SK-N-SH (cell line): ENCODE results near the gene CLSTN2. TPM values are rescaled to one million over a fixed set of nuclear protein-coding genes. Genes with fewer than 3 reads are reported as not detected.

Source experiments
- CTCF ChIA-PET: fragments of 300-600, 350-600 bp; formaldehyde crosslinking; extraction: SDS; loops from one replicate; lab custom pipeline; 2021; lab: Yijun Ruan, JAX
- POLR2A ChIA-PET: fragments of 350-600 bp; sonication (Branson Sonifier 250); formaldehyde crosslinking; extraction: SDS; loops from one replicate; lab custom pipeline; 2020; ENCODE audit warnings: antibody characterized with exemption, inconsistent platforms; lab: Yijun Ruan, JAX
- DNase-seq: peaks from one replicate; pipeline ENCODE4 v3.0.0; 2012
- H2AFZ ChIP-seq: fragments of 200-600 bp; sonication (generic); 2 replicates; pipeline ENCODE4 v1.8.1; 2016; ENCODE audit warnings: antibody characterized with exemption, mild to moderate bottlenecking, low read depth
- H3F3A ChIP-seq: fragments of 200-600 bp; sonication (generic); replicated peaks from 2 replicates; pipeline ENCODE3; 2016; ENCODE audit warnings: antibody characterized with exemption, mild to moderate bottlenecking; ENCODE audit not compliant: insufficient read depth
- H3K27ac ChIP-seq, 2 experiments: fragments of 200-500 bp in 1 of 2; fragments of 200-600 bp in 1 of 2; sonication (Bioruptor generic) in 1 of 2; sonication (generic), shearing (Covaris generic) in 1 of 2; 2 replicates each; pipeline versions ENCODE4 v1.5.1 to v1.6.1; 2014 to 2016; ENCODE audit warnings: low read depth in 2 of 2, inconsistent platforms in 1 of 2, low read length in 1 of 2, mild to moderate bottlenecking in 1 of 2, mixed read lengths in 1 of 2
- H3K27me3 ChIP-seq: fragments of 200-600 bp; sonication (generic), shearing (Covaris generic); 2 replicates; pipeline ENCODE4 v1.6.1; 2016; ENCODE audit warnings: mixed run types; ENCODE audit not compliant: insufficient read depth
- H3K36me3 ChIP-seq, 2 experiments: fragments of 200-500 bp in 1 of 2; fragments of 200-600 bp in 1 of 2; sonication (Bioruptor generic) in 1 of 2; sonication (generic) in 1 of 2; replicated peaks in 1 of 2; 2 replicates each; pipeline versions ENCODE3 to v1.5.1; 2014 to 2016; ENCODE audit warnings: low read length in 1 of 2, mild to moderate bottlenecking in 1 of 2; ENCODE audit not compliant: insufficient read depth in 2 of 2, control insufficient read depth in 1 of 2
- H3K4me1 ChIP-seq, 2 experiments: fragments of 200-500 bp in 1 of 2; fragments of 200-600 bp in 1 of 2; sonication (Bioruptor generic) in 1 of 2; sonication (generic), shearing (Covaris generic) in 1 of 2; 2 replicates each; pipeline versions ENCODE4 v1.5.1 to v1.6.1; 2014 to 2016; ENCODE audit warnings: low read depth in 1 of 2, low read length in 1 of 2, mixed run types in 1 of 2; ENCODE audit not compliant: insufficient read depth in 2 of 2, control insufficient read depth in 1 of 2
- H3K4me2 ChIP-seq: fragments of 200-600 bp; sonication (generic), shearing (Covaris generic); 2 replicates; pipeline ENCODE4 v1.6.1; 2017; ENCODE audit warnings: mixed run types
- H3K4me3 ChIP-seq, 2 experiments: fragments of 200-500 bp in 1 of 2; fragments of 200-600 bp in 1 of 2; sonication (Bioruptor generic) in 1 of 2; sonication (generic), shearing (Covaris generic) in 1 of 2; 2 replicates each; pipeline versions ENCODE4 v1.5.1 to v1.8.1; 2014 to 2016; ENCODE audit warnings: low read depth in 2 of 2, inconsistent platforms in 1 of 2, low read length in 1 of 2, mild to moderate bottlenecking in 1 of 2, mixed read lengths in 1 of 2, moderate library complexity in 1 of 2
- H3K79me2 ChIP-seq: fragments of 200-600 bp; sonication (generic); 2 replicates; pipeline ENCODE4 v1.8.1; 2017; ENCODE audit warnings: mild to moderate bottlenecking; ENCODE audit not compliant: insufficient read depth
- H3K9ac ChIP-seq: fragments of 200-600 bp; sonication (generic); 2 replicates; pipeline ENCODE4 v1.6.1; 2017; ENCODE audit warnings: mixed run types
- H3K9me2 ChIP-seq: fragments of 200-600 bp; sonication (generic); 2 replicates; pipeline ENCODE4 v1.6.1; 2017; ENCODE audit warnings: mixed run types
- H3K9me3 ChIP-seq: fragments of 200-600 bp; sonication (generic); 2 replicates; pipeline ENCODE4 v1.6.1; 2017; ENCODE audit warnings: mixed run types, mild to moderate bottlenecking, moderate library complexity
- H4K20me1 ChIP-seq: fragments of 200-600 bp; sonication (generic); 2 replicates; pipeline ENCODE4 v1.6.1; 2017; ENCODE audit warnings: mild to moderate bottlenecking, mixed run types; ENCODE audit not compliant: insufficient read depth
- CTCF ChIP-seq: fragments of 200-600 bp; sonication (generic); IDR thresholded peaks from 2 replicates; pipeline ENCODE4 v1.6.1; 2017; ENCODE audit warnings: antibody characterized with exemption, mild to moderate bottlenecking, moderate library complexity
- EP300 ChIP-seq, 2 experiments: IDR thresholded peaks; 2 replicates each; pipeline versions ENCODE4 v1.4.0 to v1.6.1; 2012; ENCODE audit warnings: borderline replicate concordance in 1 of 2, low read depth in 1 of 2, low read length in 1 of 2
- EZH2phosphoT487 ChIP-seq: fragments of 200-600 bp; sonication (generic); IDR thresholded peaks from 2 replicates; pipeline ENCODE4 v1.6.1; 2017; ENCODE audit warnings: low read depth, mixed run types, mild to moderate bottlenecking, antibody characterized with exemption, moderate library complexity, borderline replicate concordance
- FOSL2 ChIP-seq: IDR thresholded peaks from 2 replicates; pipeline ENCODE4 v1.4.0; 2012; ENCODE audit warnings: low read depth, mild to moderate bottlenecking, moderate library complexity, borderline replicate concordance
- FOXM1 ChIP-seq: IDR thresholded peaks from 2 replicates; pipeline ENCODE4 v1.4.0; 2012; ENCODE audit warnings: low read depth, mild to moderate bottlenecking
- GATA2 ChIP-seq: sonication (generic); formaldehyde crosslinking; IDR thresholded peaks from 2 replicates; pipeline ENCODE4 v1.5.0; 2020; ENCODE audit warnings: mild to moderate bottlenecking, missing genetic modification reagents
- IRF3 ChIP-seq: fragments of 150-350 bp; IDR thresholded peaks from 2 replicates; pipeline ENCODE4 v1.6.1; 2016; ENCODE audit warnings: mild to moderate bottlenecking, low read depth, low read length
- MAX ChIP-seq: IDR thresholded peaks from 2 replicates; pipeline ENCODE4 v1.4.0; 2012; ENCODE audit warnings: low read depth
- MXI1 ChIP-seq: IDR thresholded peaks from 2 replicates; pipeline ENCODE4 v1.6.1; 2012; ENCODE audit warnings: mild to moderate bottlenecking, low read depth, low read length, improper control_type of control experiment
- RCOR1 ChIP-seq: fragments of 150-350 bp; IDR thresholded peaks from 2 replicates; pipeline ENCODE4 v1.6.1; 2017; ENCODE audit warnings: antibody characterized with exemption, low read length
- SIN3A ChIP-seq: IDR thresholded peaks from 2 replicates; pipeline ENCODE4 v1.6.1; 2012; ENCODE audit warnings: low read depth, mild to moderate bottlenecking, low read length, moderate library complexity, borderline replicate concordance
- SMC3 ChIP-seq: IDR thresholded peaks from 2 replicates; pipeline ENCODE4 v1.6.1; 2012; ENCODE audit warnings: low read depth, low read length, improper control_type of control experiment
- TAF1 ChIP-seq: IDR thresholded peaks from 2 replicates; pipeline ENCODE4 v1.6.1; 2012; ENCODE audit warnings: low read depth, mild to moderate bottlenecking, low read length, moderate library complexity, borderline replicate concordance
- TCF12 ChIP-seq: IDR thresholded peaks from 2 replicates; pipeline ENCODE4 v1.4.0; 2012
- TEAD4 ChIP-seq: IDR thresholded peaks from 2 replicates; pipeline ENCODE4 v1.4.0; 2012; ENCODE audit warnings: mild to moderate bottlenecking, borderline replicate concordance; ENCODE audit not compliant: insufficient read depth
- USF1 ChIP-seq: IDR thresholded peaks from 2 replicates; pipeline ENCODE4 v1.4.0; 2012; ENCODE audit warnings: low read depth, borderline replicate concordance
- USF2 ChIP-seq: fragments of 150-350 bp; IDR thresholded peaks from 2 replicates; pipeline ENCODE4 v1.6.1; 2017; ENCODE audit warnings: antibody characterized with exemption, low read length, low read depth, borderline replicate concordance
- YY1 ChIP-seq: IDR thresholded peaks from 2 replicates; pipeline ENCODE4 v1.4.0; 2012; ENCODE audit warnings: low read depth, mild to moderate bottlenecking
- WGBS: methylation state at CpG from one replicate; pipeline ENCODE4 v1.1.6; 2017; ENCODE audit warnings: low lambda C conversion rate; 5-methylcytosine and 5-hydroxymethylcytosine counted together
- polyA plus RNA-seq, 3 experiments: library from polyadenylated mRNA; depleted of rRNA; stranded (reverse); fragments of >200 nt; gene quantifications; 2 replicates each; pipeline ENCODE4 v1.2.3, GENCODE V29; 2012

Gene CLSTN2
- polyA plus RNA-seq, 1 of the 3 experiments (the other 2 are of a cell fraction): 0.02 TPM

GRCh38 chr3:140148824-140149390 is 213.9 kb downstream of the CLSTN2 start:
- POLR2A ChIA-PET: no interaction called here
- H3K27ac ChIP-seq: no peak overlapping the region
- H3K36me3 ChIP-seq: no peaks in the 10 kb centered on the region
- no peaks in the 10 kb centered on the region for H3K9me2 ChIP-seq
- no peaks in the 10 kb centered on the region for H3K79me2 ChIP-seq
- H2AFZ ChIP-seq: no peak overlapping the region
- H3K4me1 ChIP-seq: no peaks in the 10 kb centered on the region
- TF ChIP-seq SMC3 (no peak), YY1 (no peak)
- no peaks in the 10 kb centered on the region for H3K9me3 ChIP-seq
- H3F3A ChIP-seq: no peaks in the 10 kb centered on the region
- no peaks in the 10 kb centered on the region for H4K20me1 ChIP-seq
- H3K4me2 ChIP-seq: no peak overlapping the region
- no peaks in the 10 kb centered on the region for H3K27me3 ChIP-seq
- 23% methylated on average over 3 of the region's 3 CpGs for WGBS
- no peak overlapping the region for H3K4me3 ChIP-seq
- H3K9ac ChIP-seq: no peak overlapping the region
- CTCF ChIA-PET: interaction anchor here (1.4 kb wide), 1 partner anchor 11 kb away, joined by 3 read pairs; no protein-coding TSS in a partner anchor
- DNase-seq: no peak

- H2AFZ ChIP-seq: no peak overlapping the region
- no peaks in the 10 kb centered on the region for H3K27me3 ChIP-seq
- WGBS: 43% methylated on average over 5 of the region's 5 CpGs
- TF ChIP-seq FOXM1 (no peak), GATA2 (CRISPR knock-in tag) (no peak), YY1 (no peak), MAX (no peak), TAF1 (no peak), TCF12 (no peak), TEAD4 (no peak), USF2 (no peak), EP300 (IDR thresholded peaks at IDR 0.05; ENCODE audit: borderline replicate concordance in 1 of 2, low read depth in 1 of 2, low read length in 1 of 2) (no peak), RCOR1 (no peak), USF1 (no peak), IRF3 (no peak), MXI1 (no peak), EZH2phosphoT487 (no peak), FOSL2 (no peak), SIN3A (no peak), CTCF (no peak)
- H3K9me2 ChIP-seq: no peaks in the 10 kb centered on the region
- no peak overlapping the region for H3K4me3 ChIP-seq
- no peak for DNase-seq
- H3K27ac ChIP-seq: no peak overlapping the region
- no peaks in the 10 kb centered on the region for H3K9me3 ChIP-seq
- ChIA-PET CTCF (interaction anchor here (1.0 to 1.3 kb wide), 2 partner anchors 15 to 42 kb away, joined by 3 read pairs; no protein-coding TSS in a partner anchor), POLR2A (no interaction called here)
- H3K4me1 ChIP-seq: no peaks in the 10 kb centered on the region
- no peaks in the 10 kb centered on the region for H3F3A ChIP-seq
- no peaks in the 10 kb centered on the region for H4K20me1 ChIP-seq
- H3K4me2 ChIP-seq: no peak overlapping the region
- H3K9ac ChIP-seq: no peak overlapping the region
- no peaks in the 10 kb centered on the region for H3K36me3 ChIP-seq
- no peaks in the 10 kb centered on the region for H3K79me2 ChIP-seq
These were observed 216.3 kb downstream of the CLSTN2 start for GRCh38 chr3:140151321-140151720.
